Colonic mucosa (tissue), 4 donors: Measurements from ENCODE around the gene CAMK1D. TPM values are rescaled to one million over a fixed set of nuclear protein-coding genes. Genes with fewer than 3 reads are reported as not detected.

ENCODE experiments used
- DNase-seq: peaks from one replicate; pipeline ENCODE4 v3.0.0-alpha.2; 2020
- H3K27ac ChIP-seq: fragments of 200-600 bp; one replicate; pipeline ENCODE4 v1.8.0; 2021
- H3K27me3 ChIP-seq: fragments of 200-600 bp; one replicate; pipeline ENCODE4 v1.8.0; 2021
- H3K36me3 ChIP-seq: fragments of 200-600 bp; one replicate; pipeline ENCODE4 v1.8.0; 2021
- H3K4me1 ChIP-seq: fragments of 200-600 bp; one replicate; pipeline ENCODE4 v1.8.0; 2021; ENCODE audit warnings: mild to moderate bottlenecking
- H3K4me3 ChIP-seq: fragments of 200-600 bp; one replicate; pipeline ENCODE4 v1.8.0; 2021
- H3K9ac ChIP-seq, 2 donors: one replicate each; pipeline ENCODE4 v1.7.0; 2013; ENCODE audit warnings: control low read depth in 2 of 2, low read depth in 2 of 2, low read length in 2 of 2
- H3K9me3 ChIP-seq: fragments of 200-600 bp; one replicate; pipeline ENCODE4 v1.8.0; 2021
- intact Hi-C: fragments of 100-400 bp; cut with DNase I; formaldehyde crosslinking; loops from one replicate; pipeline ENCODE4 v1.14.1; 2022
- total RNA-seq, 2 donors: library from RNA; stranded (reverse); fragmentation: NEBNext Ultra II Directional in 1 of 2; extraction: Animal tissue kit (Norgen Biotek cat#: 25700) in 1 of 2; gene quantifications; one replicate each; pipeline ENCODE4 v1.2.1, GENCODE V29; 2021
- TF ChIP-seq, protein P1 (sequence below): fragments of 200-600 bp; IDR thresholded peaks from one replicate; pipeline ENCODE4 v1.8.0; 2022; ENCODE audit warnings: antibody characterized with exemption, mild to moderate bottlenecking
- donor health status: healthy.
- donor health status: DM: no; HTN: no; CAD: no.
- donor health status: DM: no; HTN: no; CAD: no.

The CAMK1D gene
- total RNA-seq, 2 donors from 2014 or later: 21.3 to 29.7 TPM

DNA sequence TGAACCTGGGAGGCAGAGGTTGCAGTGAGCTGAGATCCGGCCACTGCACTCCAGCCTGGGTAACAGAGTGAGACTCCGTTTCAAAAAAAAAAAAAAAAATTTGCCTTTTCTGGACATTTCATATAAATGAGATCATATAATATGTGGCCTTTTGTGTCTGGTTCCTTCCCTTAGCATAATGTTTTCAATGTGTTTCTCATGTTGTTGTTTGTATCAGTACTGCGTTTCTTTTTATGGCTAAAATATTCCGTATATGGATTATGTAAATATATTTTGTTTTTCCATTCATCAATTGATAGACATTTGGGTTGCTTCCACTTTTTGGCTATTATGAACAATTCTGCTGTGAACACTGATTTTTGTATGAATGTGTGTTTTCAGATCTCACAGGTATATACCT is 394.6 kb downstream of the CAMK1D start:
- intact Hi-C loops: no loop called here
- no peaks in the 10 kb centered on the region for H3K27me3 ChIP-seq
- no peak overlapping the region for H3K27ac ChIP-seq
- DNase-seq: no peak
- no peaks in the 10 kb centered on the region for H3K4me1 ChIP-seq
- no peak overlapping the region for H3K4me3 ChIP-seq
- H3K9ac ChIP-seq: no peak overlapping the region
- TF ChIP-seq, protein P1, sequence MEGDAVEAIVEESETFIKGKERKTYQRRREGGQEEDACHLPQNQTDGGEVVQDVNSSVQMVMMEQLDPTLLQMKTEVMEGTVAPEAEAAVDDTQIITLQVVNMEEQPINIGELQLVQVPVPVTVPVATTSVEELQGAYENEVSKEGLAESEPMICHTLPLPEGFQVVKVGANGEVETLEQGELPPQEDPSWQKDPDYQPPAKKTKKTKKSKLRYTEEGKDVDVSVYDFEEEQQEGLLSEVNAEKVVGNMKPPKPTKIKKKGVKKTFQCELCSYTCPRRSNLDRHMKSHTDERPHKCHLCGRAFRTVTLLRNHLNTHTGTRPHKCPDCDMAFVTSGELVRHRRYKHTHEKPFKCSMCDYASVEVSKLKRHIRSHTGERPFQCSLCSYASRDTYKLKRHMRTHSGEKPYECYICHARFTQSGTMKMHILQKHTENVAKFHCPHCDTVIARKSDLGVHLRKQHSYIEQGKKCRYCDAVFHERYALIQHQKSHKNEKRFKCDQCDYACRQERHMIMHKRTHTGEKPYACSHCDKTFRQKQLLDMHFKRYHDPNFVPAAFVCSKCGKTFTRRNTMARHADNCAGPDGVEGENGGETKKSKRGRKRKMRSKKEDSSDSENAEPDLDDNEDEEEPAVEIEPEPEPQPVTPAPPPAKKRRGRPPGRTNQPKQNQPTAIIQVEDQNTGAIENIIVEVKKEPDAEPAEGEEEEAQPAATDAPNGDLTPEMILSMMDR: no peak
- no peaks in the 10 kb centered on the region for H3K9me3 ChIP-seq
- H3K36me3 ChIP-seq: no peaks in the 10 kb centered on the region

DNA sequence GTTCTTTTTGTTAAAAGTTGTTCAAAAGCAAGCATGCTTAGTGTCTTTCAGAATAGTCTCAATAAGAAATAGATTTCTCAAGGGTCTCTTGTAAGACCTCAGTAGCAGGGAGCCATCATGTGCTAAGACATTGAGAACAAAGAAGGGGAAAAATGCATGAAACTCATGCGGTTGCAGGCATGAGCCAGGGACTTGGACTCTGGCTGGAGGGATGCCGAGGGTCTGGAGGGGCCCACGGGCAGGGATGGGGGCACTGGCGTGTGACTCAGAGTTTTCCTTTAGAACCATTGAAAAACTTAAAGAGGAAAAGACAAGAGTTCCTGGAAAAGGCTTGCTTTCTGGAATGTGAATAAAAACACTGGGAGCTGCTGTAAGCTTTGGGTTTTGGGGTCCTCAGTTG is 398.8 kb downstream of the CAMK1D start:
- Histone ChIP-seq H3K9me3 (no peaks in the 10 kb centered on the region), H3K4me1 (no peaks in the 10 kb centered on the region), H3K4me3 (no peak overlapping the region), H3K27me3 (no peaks in the 10 kb centered on the region), H3K36me3 (no peaks in the 10 kb centered on the region), H3K9ac (no peak overlapping the region), H3K27ac (no peak overlapping the region)
- TF ChIP-seq, protein P1: no peak
- no peak for DNase-seq
- intact Hi-C loops: no loop called here

GRCh38 chr10:12749760-12750478 is 400.6 kb downstream of the CAMK1D start:
- no peak overlapping the region for H3K4me3 ChIP-seq
- no peaks in the 10 kb centered on the region for H3K27me3 ChIP-seq
- no peaks in the 10 kb centered on the region for H3K9me3 ChIP-seq
- H3K9ac ChIP-seq: no peak overlapping the region
- TF ChIP-seq, protein P1: no peak
- H3K27ac ChIP-seq: no peak overlapping the region
- no peaks in the 10 kb centered on the region for H3K4me1 ChIP-seq
- H3K36me3 ChIP-seq: no peaks in the 10 kb centered on the region
- DNase-seq: no peak
- intact Hi-C loops: no loop called here

- no peak overlapping the region for H3K9ac ChIP-seq
- H3K9me3 ChIP-seq: no peaks in the 10 kb centered on the region
- H3K4me3 ChIP-seq: no peak overlapping the region
- DNase-seq: peak; percentile 37
- intact Hi-C loops: no loop called here
- H3K36me3 ChIP-seq: no peaks in the 10 kb centered on the region
- no peaks in the 10 kb centered on the region for H3K4me1 ChIP-seq
- no peaks in the 10 kb centered on the region for H3K27me3 ChIP-seq
- H3K27ac ChIP-seq: no peak overlapping the region
- TF ChIP-seq, protein P1: no peak
These were observed 401.3 kb downstream of the CAMK1D start for GRCh38 chr10:12750526-12751201.

- no peaks in the 10 kb centered on the region for H3K36me3 ChIP-seq
- H3K9me3 ChIP-seq: no peaks in the 10 kb centered on the region
- intact Hi-C loops: no loop called here
- H3K9ac ChIP-seq: no peak overlapping the region
- TF ChIP-seq, protein P1: no peak
- DNase-seq: no peak
- no peaks in the 10 kb centered on the region for H3K4me1 ChIP-seq
- no peak overlapping the region for H3K4me3 ChIP-seq
- H3K27ac ChIP-seq: no peak overlapping the region
- no peaks in the 10 kb centered on the region for H3K27me3 ChIP-seq
These were observed 405.7 kb downstream of the CAMK1D start for GRCh38 chr10:12755075-12755474.
